Neural cell (in vitro differentiated cells): Measurements from ENCODE around the gene COG5.

Experiments
- RAD21 ChIP-seq: fragments of 450-650 bp; conservative IDR thresholded peaks from 2 replicates; pipeline ENCODE4 v1.6.1; 2014; ENCODE audit warnings: antibody characterized with exemption, mild to moderate bottlenecking, moderate library complexity
- TF ChIP-seq, protein P1 (sequence below): fragments of 450-650 bp; IDR thresholded peaks from 2 replicates; pipeline ENCODE4 v1.5.1; 2014; ENCODE audit warnings: antibody characterized with exemption, mild to moderate bottlenecking, moderate library complexity; ENCODE audit not compliant: poor library complexity, severe bottlenecking

DNA sequence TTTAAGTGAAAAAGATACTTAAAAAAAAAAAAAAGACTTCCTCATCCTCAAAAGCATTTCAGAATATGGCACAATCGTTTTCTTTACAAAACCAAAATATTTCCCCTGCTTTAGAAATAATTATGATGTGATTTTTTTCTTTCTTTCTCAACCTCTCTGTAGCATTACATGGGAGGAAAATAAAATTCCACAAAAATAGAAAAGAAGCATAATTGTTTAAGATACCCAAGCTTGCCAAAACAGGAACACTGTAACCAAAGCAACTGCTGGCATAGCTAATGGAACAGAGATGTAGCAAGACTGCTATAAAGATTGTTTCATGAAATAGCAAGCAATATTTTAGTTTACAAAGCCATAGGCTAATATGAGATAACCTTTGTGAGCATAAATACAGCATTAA lies 169.4 kb downstream of the COG5 start:
- TF ChIP-seq, protein P1, sequence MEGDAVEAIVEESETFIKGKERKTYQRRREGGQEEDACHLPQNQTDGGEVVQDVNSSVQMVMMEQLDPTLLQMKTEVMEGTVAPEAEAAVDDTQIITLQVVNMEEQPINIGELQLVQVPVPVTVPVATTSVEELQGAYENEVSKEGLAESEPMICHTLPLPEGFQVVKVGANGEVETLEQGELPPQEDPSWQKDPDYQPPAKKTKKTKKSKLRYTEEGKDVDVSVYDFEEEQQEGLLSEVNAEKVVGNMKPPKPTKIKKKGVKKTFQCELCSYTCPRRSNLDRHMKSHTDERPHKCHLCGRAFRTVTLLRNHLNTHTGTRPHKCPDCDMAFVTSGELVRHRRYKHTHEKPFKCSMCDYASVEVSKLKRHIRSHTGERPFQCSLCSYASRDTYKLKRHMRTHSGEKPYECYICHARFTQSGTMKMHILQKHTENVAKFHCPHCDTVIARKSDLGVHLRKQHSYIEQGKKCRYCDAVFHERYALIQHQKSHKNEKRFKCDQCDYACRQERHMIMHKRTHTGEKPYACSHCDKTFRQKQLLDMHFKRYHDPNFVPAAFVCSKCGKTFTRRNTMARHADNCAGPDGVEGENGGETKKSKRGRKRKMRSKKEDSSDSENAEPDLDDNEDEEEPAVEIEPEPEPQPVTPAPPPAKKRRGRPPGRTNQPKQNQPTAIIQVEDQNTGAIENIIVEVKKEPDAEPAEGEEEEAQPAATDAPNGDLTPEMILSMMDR: no peak
- no peak for TF ChIP-seq RAD21
